HuH-7 (cell line): ENCODE measurements around the gene LAG3.
A peak's percentile ranks its signal among the peaks of the same experiment; 100 is the strongest.

Source experiments
- DNase-seq: peaks from one replicate; pipeline ENCODE4 v3.0.0; 2011; ENCODE audit warnings: low spot score

The LAG3 gene

DNA sequence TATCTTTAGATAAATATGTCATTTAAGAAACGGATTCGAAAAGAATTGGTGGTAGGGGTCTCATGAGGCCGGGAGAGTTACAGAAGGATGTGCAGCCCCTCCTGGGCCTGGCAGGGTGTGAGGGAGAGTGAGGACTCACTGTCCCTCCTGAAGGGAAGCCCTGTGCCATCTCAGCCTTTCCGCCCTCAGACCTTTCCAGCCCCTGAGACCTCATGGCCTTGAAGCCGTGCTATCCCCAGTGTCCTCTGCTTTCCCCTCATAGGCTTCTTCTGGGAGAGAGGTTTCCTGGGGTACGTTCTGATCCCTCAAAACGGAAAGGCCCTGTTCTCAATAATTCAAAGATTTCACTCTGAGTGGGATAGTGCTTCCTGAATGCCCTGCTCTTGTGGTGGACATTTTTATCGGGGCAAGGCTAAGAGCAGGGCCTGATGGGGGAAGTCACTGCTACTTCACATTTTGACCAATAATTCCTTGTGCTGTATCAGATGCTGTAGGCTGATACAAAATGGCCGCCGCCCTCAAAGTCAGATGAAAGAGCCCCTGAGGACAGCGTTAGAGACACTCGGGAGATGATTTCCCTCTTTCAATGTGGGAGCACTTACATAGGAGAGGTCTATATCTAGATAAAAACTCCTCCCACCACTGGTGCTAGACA is 18.3 kb downstream of the LAG3 start:
- no peak for DNase-seq

DNA sequence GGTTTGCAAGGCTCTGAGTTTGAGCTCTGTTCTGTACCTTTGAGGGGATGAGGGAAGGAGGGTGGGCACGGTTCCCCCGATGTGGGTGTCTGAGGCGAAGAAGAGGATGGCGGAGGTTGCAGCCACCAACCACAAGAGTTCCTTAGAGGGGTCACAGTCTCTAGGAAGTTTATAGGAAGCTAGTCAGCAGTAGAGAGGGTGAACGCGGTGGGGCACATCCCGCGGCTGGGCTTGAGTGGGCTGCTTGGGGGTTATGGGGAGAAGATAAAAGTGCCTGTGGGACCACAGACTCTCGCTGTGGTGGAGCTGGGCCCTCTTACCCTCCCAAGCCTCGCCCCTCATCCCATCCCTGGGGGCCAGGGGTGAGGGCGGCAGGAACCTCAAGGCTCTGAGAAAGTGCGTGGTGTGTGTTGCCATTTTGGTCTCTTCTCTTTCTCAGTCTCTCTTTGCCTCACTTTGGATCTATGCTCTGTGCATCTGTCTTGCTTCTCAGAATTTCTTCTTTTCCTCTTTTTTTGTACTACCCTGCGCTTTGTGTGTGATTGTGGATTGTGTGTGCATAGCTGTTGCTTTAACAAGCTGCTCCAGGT is 19.7 kb downstream of the LAG3 start:
- DNase-seq = no peak

DNA sequence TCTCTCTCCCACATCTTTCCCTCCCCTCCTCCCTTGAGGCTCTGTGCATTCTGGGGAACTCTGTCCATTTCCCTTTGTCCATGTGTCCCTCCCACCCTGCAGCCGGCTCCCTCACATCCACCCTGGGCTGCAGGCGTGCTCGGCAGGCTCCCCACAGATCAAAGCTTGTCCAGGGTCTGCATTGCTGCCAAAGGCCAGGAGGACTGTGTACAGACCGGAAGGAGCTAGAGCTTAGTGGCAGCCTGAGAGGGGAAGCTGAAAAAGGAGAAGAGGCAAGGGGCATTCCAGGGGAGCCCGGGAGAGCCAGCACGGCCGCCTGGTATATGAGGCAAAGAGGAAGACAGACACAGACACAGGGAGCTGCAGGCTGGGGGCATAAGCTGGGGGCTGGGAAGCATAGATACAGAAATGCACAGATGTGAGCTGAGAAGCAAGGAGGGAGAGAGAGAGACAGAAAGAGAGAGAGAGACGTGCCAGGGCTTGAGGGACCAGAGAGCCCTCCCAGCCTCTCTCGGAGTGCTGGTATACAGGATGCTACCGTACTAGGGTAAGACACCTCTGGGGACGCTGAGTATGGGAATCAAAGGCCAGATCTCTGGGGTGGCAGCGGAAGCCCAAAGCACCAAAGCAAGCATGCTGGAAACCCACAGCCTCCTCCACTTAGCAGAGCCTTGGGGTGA is 20.3 kb downstream of the LAG3 start:
- DNase-seq = no peak

DNA sequence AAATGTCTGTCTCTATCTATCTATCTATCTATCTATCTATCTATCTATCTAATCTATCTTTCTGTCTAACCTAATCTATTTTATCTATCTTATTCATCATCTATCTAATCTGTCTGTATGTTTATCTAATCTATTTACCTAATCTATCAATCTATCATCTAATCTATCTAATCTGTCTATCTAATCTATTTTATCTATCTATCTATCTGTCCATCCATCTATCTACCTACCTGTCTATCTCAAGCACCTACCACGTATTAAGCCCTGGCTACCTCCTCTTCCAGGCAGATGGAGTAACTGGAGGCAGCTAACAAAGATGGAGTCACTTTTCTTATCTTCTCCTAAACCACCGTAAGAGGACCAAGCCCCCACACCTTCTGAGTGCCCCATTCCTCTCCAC is 22.8 kb downstream of the LAG3 start:
- no peak for DNase-seq

DNA sequence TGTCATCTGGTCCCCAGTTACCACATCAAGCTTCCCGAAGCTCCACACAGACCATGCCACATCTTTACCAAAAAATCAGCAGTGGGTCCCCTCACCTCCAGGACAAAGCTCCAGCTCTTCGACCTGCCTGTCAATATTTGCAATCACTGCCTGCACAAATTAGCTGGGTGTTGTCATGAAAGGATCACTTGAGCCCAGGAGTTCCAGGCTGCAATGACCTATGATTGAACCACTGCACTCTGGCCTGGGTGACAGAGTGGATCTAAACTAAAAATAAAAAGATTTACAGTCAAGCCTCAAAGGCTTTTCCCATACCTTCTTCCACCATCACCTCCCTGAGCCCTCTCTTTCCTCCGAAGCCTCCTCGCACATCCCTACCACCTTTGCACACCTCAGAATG is 24.3 kb downstream of the LAG3 start:
- DNase-seq = no peak

DNA sequence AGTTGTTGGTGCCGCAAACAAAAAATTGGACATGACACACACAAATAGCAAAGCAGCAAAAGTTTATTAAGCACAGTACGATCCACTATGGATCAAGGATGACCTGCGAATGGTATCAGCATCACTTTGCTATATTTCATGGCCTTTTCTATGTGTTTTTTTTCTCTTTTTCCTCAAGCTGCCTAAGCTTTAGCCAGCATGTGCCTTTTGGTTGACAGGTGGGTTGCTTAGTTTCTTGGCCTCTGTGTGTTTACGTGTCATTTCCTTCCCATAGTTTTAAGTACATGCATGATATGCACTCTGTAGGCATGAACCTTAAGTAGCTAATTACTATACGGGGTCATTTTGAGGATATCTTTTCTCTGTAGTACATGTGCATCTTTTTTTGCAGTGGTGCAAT is 26.8 kb downstream of the LAG3 start:
- DNase-seq = no peak

DNA sequence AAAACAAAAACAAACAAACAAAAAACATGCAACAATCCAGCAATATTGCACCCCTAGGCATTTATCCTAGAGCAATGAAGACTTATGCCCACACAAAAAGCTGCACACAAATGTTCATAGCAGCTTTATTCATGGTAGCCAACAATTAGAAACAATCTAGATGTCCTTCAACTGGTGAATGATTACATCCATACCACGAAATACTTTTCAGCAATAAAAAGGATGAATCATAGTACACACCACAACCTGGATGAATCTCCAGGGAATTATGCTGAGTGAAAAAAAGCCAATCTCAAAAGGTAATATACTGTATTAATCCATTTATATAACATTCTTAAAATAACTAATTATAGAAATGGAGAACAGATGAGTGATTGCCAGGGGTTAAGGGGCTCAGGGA is 34.9 kb downstream of the LAG3 start:
- DNase-seq = no peak

DNA sequence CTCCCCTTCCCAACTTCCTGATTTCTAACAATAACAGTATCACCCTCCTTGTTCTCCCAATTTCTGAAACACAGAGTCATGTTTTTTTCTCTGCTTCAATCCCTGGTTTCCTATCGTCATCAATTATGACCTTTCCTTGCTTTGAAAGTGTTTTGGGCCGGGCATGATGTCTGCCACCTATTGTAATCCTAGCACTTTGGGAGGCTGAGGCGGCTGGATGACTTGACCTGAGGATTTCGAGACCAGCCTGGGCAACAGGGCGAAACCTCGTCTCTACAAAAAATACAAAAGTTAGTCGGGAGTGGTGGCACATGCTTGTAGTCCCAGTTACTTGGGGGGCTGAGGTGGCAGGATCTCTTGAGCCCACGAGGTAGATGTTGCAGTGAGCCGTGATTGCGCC is 36.7 kb downstream of the LAG3 start:
- DNase-seq = no peak

DNA sequence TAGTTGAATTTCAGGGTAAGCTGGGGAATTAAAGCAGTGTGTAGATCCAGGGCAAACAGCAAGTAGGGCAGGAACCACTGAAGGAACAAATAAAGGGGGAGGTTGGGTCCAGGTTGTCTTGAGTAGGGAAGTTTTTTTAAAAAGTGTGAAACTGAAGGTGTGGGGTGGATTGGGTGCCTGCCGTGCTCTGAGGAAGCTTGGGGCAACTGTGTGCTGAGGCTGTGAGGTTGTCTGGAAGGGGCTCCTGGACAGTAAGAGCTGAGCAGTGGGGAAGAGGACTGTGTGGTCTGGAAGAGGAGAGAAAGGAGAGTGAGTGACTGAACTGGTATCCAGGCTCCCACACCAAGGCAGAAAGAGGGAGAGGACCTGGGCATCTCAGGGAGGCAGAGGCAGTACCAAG is 38.4 kb downstream of the LAG3 start:
- no peak for DNase-seq

DNA sequence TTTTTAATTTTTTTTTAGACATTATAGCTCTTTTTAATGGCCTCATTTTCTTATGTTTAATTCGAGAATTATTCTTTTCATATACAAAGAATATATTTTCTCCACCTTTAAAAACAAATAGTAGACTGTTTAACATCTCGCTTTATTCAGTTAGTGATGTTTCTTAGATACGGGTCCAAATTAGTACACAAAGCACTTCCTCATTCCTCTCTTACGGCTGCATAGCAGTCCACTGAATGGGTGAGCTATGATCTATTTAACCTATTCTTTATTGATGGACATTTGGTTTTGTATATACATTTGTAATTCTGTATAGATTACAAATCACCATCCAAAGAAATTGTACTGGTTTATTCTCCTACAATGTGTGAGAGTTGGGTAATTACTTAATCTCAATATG is 41.0 kb downstream of the LAG3 start:
- DNase-seq = no peak

DNA sequence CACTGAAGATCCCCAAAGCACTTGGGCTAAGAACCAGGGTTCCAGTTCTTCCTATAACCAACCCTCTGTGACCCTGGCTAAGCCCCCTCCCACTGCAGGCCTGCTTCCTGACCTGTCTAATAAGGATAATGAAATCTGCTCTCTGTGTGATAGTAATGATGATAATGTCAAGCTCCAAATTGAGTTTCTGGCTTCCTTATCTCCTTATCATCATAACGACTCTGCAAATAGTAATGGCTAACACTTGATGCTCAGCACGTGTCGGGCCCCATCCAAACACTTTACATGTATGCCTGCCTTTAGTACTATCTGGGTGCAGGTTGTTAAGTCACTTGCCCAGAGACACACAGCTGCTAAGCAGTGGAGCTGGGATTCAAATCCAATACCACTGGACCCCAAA is 44.3 kb downstream of the LAG3 start:
- no peak for DNase-seq

DNA sequence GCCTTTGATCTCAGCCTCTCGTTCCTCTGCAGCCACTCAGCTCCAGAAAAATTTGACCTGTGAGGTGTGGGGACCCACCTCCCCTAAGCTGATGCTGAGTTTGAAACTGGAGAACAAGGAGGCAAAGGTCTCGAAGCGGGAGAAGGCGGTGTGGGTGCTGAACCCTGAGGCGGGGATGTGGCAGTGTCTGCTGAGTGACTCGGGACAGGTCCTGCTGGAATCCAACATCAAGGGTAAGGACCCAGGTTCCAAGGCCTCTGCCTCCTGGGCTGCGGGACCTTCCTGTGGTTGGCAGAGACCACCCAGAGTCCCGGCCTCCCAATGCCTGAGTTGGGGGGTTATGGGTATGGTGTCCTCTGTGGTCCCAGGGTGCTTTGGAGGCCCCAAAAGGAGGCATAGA is 44.8 kb downstream of the LAG3 start:
- no peak for DNase-seq

DNA sequence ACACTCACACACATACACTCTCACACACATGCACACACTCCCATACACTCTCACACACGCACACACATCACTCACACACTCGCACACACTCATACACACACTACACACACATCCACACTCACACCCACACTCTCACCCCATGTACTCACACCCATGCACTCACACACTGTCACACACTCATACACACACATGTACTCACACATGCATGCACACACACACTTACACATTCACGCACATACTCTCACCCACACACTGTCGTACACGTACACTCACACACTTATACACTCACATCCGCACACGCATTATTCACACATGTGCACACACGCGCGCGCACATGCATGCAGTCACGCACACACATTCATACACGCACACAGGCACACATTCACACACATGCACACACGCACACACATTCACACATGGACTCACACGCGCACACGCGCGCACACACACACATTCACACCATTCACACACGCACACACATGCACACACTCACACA is 45.4 kb downstream of the LAG3 start:
- no peak for DNase-seq

DNA sequence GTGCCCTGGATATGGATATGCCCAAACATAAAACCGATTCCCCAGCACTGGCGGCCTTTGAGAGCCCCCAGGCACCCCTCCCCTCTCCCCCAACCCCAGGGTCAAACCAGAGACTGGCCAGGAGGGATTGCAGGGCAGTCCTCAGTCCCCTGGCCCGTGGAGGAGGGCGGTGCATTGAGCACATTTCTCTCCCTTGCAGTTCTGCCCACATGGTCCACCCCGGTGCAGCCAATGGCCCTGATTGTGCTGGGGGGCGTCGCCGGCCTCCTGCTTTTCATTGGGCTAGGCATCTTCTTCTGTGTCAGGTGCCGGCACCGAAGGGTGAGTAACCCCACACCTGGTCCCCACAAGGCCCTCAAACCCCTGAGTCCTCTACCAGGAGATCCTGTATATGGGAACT is 45.9 kb downstream of the LAG3 start:
- no peak for DNase-seq

DNA sequence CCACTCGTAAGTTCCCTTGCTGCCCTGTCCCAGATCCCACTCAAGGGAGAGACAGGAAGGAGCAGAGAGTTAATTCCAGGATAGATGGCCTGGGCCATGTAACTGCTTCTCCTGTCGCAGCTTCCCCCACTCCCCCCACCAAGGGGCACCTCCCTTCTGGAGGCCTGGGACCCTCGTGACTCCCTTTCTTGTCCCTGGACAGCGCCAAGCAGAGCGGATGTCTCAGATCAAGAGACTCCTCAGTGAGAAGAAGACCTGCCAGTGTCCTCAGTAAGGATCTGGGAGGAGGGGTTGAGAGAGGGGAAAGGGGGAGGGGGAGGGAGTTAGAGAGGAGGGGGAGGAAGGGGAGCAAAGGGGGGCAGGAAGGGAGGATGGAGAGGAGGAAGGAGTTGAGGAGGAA is 46.3 kb downstream of the LAG3 start:
- no peak for DNase-seq

DNA sequence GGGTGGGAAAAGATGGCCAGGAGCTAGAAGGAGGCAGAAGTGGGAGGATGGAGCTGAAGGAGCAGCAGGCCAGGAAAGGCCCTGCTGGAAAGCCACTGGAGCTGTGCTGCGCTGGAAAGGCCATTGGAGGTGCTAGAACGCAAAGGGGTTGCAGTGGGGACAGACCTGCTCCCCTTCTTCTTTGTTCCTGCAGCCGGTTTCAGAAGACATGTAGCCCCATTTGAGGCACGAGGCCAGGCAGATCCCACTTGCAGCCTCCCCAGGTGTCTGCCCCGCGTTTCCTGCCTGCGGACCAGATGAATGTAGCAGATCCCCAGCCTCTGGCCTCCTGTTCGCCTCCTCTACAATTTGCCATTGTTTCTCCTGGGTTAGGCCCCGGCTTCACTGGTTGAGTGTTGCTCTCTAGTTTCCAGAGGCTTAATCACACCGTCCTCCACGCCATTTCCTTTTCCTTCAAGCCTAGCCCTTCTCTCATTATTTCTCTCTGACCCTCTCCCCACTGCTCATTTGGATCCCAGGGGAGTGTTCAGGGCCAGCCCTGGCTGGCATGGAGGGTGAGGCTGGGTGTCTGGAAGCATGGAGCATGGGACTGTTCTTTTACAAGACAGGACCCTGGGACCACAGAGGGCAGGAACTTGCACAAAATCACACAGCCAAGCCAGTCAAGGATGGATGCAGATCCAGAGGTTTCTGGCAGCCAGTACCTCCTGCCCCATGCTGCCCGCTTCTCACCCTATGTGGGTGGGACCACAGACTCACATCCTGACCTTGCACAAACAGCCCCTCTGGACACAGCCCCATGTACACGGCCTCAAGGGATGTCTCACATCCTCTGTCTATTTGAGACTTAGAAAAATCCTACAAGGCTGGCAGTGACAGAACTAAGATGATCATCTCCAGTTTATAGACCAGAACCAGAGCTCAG is 47.0 kb downstream of the LAG3 start:
- no peak for DNase-seq

DNA sequence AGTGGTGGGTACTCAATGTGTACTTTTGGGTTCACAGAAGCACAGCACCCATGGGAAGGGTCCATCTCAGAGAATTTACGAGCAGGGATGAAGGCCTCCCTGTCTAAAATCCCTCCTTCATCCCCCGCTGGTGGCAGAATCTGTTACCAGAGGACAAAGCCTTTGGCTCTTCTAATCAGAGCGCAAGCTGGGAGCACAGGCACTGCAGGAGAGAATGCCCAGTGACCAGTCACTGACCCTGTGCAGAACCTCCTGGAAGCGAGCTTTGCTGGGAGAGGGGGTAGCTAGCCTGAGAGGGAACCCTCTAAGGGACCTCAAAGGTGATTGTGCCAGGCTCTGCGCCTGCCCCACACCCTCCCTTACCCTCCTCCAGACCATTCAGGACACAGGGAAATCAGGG is 47.8 kb downstream of the LAG3 start:
- no peak for DNase-seq

DNA sequence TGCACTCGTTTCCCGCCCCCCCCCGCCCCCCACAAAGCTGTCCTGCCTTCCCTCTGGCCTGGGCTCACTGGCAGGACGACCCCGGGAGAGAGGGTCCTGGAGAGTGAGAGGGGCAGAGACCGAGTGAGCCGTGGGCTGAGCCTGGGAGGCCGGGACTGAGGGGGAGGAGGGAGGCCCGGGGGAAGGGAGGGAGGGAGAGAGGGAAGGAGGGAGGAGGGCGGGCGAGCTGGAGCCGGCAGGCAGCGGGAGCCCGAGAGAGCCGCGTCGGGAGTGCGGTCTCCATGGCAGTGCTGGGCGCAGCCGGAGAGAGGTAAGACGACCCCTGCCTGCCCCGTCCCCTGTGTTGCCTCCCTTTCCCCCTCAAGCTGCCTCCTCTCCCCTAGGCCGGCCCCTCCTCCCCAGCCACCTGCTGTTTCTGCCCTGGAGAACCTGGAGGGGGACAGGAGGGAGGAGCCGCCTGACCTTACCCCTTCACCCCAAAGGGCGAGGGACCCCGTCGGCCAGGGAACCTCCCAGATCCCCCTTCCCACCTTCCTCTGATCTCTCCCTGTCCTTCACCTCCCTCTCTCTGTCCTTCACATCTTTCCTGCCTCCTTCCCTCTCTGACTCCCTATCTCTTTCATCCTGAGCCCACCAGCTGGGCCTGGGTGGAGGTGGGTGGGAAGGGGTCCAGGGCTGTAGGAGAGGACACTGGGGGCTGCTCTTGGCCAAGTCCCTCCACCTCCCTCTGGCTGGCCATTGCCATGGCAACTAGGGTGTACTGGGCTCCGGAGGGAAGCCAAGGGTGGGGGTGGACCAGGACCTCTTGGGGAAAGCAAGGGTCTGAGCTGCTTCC is 49.5 kb downstream of the LAG3 start, which contains the start of gene GPR162:
TSS of gene GPR162 (plus strand) at position 231 of the 835 bp plus-strand sequence. CDS start 2,078 bp downstream, outside the sequence.
- DNase-seq = peak; percentile 71

DNA sequence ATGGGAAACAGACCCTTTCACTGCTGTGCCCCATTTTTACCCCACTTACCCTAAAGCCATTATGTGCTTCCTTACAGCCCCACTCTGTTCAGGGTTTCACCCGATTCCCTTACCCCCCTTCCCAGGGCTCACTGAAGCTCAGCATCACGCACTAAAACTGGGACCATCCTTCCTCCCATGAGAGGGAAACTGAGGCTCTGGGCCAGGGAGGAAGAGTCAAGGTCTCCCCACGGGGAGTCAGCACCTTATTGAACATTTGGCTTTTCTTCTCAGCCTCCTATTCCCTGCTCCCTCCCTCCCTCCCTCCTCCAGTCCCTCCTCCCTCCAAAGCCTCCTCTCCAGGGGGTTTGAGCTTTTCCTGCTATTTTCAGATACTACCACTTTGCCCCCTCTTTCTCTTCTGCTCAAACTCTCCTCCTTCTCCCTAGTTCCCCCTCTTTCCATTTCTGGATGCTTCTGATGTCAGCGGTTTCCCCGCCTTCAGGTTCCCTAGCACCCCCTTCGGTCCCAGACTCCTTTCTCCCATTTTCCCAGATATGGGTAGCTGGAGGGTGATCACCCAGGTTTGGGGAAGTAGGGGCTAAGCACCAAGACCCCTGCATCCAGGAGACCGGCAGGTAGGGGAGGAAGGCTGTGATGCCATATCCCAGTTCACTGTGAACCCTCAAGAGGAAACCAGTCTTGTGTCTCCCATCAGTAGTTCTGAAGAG is 50.3 kb downstream of the LAG3 start:
- no peak for DNase-seq

DNA sequence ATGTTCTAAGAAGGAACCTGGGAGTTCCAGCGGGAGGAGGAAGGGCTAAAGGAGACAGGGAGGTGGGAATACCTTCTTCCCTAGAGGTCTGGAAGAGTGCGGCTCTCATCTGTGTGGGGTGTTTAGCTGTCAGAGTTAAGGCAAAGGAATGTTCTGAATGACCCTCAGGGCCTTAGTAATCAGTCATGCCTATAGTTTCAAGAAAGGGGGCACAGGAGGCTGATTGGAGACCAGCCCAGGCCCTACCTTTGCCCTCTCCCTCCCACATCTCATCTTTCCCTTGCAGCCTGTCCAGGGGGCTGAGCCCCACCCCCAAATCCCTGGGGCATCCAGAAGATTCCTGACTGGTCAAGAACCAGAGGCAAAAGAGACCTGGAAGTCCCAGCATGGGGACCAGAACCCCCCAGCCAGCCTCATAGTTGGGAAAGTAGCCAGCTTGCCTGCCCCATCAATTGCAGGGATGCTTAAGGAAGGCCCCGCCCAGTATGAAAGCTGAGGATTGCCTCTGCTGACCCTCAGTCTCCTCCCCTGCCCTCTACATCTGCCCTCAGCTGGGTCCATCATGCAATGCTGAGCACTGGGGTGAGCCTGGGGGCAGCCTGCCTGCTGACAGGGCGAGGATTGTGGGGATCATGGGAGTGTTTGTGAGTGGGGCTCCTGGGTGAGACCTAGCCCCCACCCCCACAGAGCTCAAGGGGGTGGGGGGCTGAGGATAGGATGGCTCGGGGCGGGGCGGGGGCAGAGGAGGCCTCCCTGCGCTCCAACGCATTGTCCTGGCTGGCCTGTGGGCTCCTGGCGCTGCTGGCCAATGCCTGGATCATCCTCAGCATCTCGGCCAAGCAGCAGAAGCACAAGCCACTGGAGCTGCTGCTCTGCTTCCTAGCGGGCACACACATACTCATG is 51.1 kb downstream of the LAG3 start:
- DNase-seq = no peak
